Measurements from ENCODE around the gene ZFP64.

GRCh38 chr20:52191132-52191915 is at the start of gene ZFP64:
- TF ChIP-seq REST (IDR thresholded peaks at IDR 0.05; ENCODE audit: insufficient read depth in 1 of 2, low read depth in 2 of 2, low read length in 2 of 2) = no peak
- no peak for TF ChIP-seq POLR2AphosphoS5 (IDR thresholded peaks at IDR 0.05; ENCODE audit: low read depth, low read length)

Measured in PFSK-1 (cell line).